ENCODE data around the gene FAM120A.

Gene FAM120A

DNA sequence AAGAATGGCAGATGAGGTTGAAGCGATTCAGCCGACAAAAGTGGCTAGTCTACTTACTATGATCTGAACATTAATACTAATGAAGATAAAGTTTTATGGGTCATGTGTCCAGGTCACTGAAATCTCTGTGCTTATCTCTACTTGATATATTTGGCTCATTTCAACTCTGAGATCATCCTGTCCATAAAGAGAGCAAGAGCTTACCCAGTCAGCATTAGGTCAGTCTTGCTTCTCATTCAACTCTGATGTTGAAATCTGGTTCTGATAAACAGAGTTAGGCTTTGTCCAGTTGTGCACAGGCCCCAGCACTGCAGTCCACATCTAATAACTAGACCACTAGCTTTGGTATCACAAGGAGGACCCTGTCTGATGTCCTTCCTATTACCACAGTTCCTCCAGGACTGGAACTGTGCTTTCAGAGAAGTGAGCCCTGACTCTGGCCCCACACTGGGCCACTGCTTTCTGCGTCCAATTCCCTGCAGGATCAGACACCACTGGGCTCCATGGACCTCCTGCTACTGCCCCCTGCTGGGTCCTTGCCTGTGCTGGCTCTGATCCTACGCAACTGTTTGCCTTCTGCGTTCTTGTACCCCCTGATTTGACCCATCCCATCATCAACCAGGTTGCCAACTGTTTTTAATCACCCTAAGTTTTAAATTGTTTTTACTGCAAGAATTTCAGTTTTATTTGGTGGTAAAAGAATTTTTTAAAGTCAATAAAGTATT lies 23.7 kb upstream of the FAM120A start:
- TF ChIP-seq REST (IDR thresholded peaks at IDR 0.05; ENCODE audit: insufficient read depth in 1 of 2, low read depth in 2 of 2, low read length in 2 of 2) (no peak), FOXP2 (optimal IDR thresholded peaks at IDR 0.05; ENCODE audit: borderline replicate concordance, extremely low read depth, extremely low read length, insufficient read depth) (no peak), POLR2AphosphoS5 (IDR thresholded peaks at IDR 0.05; ENCODE audit: low read depth, low read length) (no peak)

DNA sequence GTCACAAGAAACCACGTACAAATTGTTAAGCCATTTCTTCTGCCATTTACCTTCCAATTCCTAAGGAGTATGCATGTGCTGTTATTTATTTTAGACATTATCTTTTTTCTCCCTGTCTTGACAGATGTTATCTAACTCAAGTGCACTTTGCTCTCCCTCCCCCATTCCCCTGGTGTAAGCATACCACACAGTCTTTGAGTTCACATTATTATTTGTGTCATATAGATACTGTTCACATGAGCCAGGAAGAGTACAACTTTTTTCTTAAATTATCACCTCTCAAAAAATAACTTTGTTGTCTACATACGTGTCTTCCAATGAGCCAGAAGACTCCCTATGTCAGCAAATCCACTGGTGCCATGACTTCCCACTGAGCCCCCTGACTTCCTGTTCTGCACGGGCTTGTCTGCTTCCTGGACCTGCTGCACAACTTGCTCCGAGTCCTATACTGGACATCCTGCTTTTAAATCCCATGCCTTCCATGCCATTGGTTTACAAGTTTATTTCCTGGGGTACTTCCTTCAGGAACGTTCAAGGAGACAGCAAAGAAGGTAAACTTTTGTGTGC lies 19.9 kb upstream of the FAM120A start:
- no peak for TF ChIP-seq TAF1 (IDR thresholded peaks at IDR 0.05; ENCODE audit: borderline replicate concordance, insufficient read depth, low read length)
- TF ChIP-seq SIN3A (IDR thresholded peaks at IDR 0.05; ENCODE audit: borderline replicate concordance, insufficient read depth, low read length): no peak
- no peak for TF ChIP-seq REST (IDR thresholded peaks at IDR 0.05; ENCODE audit: insufficient read depth in 1 of 2, low read depth in 2 of 2, low read length in 2 of 2)
- no peak for TF ChIP-seq FOXP2 (optimal IDR thresholded peaks at IDR 0.05; ENCODE audit: borderline replicate concordance, extremely low read depth, extremely low read length, insufficient read depth)
- no peak for TF ChIP-seq POLR2AphosphoS5 (IDR thresholded peaks at IDR 0.05; ENCODE audit: low read depth, low read length)

DNA sequence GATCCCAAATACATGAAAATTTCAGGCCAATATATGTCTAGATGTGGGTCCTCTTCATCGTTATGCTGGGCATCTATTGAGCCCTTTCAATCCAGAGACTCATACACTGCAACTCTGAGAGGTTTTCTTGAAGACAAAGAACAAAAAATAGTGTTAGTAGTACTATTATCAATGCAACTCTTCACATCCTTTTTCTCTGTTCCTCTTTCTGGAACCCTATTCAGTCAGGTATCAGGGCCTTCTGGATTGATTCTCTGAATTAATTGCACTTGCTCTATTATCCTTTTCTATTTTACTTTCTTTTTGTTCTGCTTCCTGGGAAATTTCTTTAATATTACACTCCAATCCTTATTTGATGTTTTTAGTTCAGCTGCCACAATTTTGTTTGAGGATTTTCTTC lies 18.5 kb upstream of the FAM120A start:
- no peak for TF ChIP-seq FOXP2 (optimal IDR thresholded peaks at IDR 0.05; ENCODE audit: borderline replicate concordance, extremely low read depth, extremely low read length, insufficient read depth)
- TF ChIP-seq TAF1 (IDR thresholded peaks at IDR 0.05; ENCODE audit: borderline replicate concordance, insufficient read depth, low read length): no peak
- TF ChIP-seq SIN3A (IDR thresholded peaks at IDR 0.05; ENCODE audit: borderline replicate concordance, insufficient read depth, low read length): no peak
- no peak for TF ChIP-seq POLR2AphosphoS5 (IDR thresholded peaks at IDR 0.05; ENCODE audit: low read depth, low read length)
- no peak for TF ChIP-seq REST (IDR thresholded peaks at IDR 0.05; ENCODE audit: insufficient read depth in 1 of 2, low read depth in 2 of 2, low read length in 2 of 2)

- TF ChIP-seq REST (IDR thresholded peaks at IDR 0.05; ENCODE audit: insufficient read depth in 1 of 2, low read depth in 2 of 2, low read length in 2 of 2) (no peak), SIN3A (IDR thresholded peaks at IDR 0.05; ENCODE audit: borderline replicate concordance, insufficient read depth, low read length) (no peak), FOXP2 (optimal IDR thresholded peaks at IDR 0.05; ENCODE audit: borderline replicate concordance, extremely low read depth, extremely low read length, insufficient read depth) (no peak), POLR2AphosphoS5 (IDR thresholded peaks at IDR 0.05; ENCODE audit: low read depth, low read length) (no peak), TAF1 (IDR thresholded peaks at IDR 0.05; ENCODE audit: borderline replicate concordance, insufficient read depth, low read length) (no peak)
Observed at GRCh38 chr9:93434056-93434455, 17.4 kb upstream of the FAM120A start.

Measured in PFSK-1 (cell line).